ENCODE data around the gene HK2. TPM values are rescaled to one million over a fixed set of nuclear protein-coding genes. Genes with fewer than 3 reads are reported as not detected.

The HK2 gene
- total and polyA plus RNA-seq, 2 donors (not counting 3 experiments of a cell fraction or from before 2014, with no cell fraction given): 3.4 to 13.0 TPM

DNA sequence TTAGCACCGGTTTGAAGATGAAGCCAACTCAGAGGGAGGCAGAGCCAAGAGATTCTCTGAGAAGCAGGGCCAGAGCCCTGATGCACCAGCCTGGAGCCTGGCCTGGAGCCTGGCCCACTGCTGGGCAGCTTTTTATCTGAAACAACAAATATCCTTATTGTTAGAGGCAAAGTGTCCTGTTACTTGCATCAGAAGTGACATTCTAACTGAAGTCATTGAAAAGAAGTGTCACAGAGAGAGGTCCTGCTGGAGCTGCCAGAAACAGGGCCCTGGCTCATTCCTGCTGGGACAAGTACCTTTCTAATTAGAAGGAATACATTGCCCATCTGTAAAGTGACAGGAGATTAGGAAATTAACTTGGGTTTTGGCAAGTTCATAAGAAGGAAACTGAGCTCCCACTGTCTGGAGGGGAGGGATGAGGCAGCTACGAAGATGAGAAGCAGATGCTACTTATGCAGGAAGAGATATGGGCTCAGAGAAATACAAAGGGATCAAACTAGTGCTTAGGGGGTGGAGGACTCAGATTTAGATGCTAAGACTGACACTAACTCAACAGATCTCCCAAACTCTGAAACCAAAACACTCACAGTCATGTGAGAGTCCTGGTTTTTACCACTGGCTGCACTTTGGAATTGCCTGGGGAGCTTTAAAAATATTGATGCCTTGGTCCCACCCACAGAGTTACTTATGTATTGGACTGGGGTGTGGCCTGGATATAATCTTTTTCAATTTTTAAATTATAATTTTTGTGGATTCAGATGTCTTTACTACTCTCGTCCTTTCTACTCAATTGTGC lies 11.0 kb upstream of the HK2 start:
- DNase-seq (ENCODE audit: low read depth, low spot score) (no peak), FAIRE-seq (no peak)
- intact Hi-C loops (cut with micrococcal nuclease): no loop called here
- H3K9me3 ChIP-seq (replicated peaks; ENCODE audit: control insufficient read depth, insufficient read depth, low read length): no peaks in the 10 kb centered on the region
- dilution Hi-C loops (cut with MboI; ENCODE audit: extremely low pct_ligation_motif_present, low sequenced_read_pairs): no loop called here
- no peak overlapping the region for H3K27ac ChIP-seq (ENCODE audit: insufficient read depth, low read depth, low read length)
- H3K9me1 ChIP-seq (replicated peaks; ENCODE audit: control insufficient read depth, extremely low read depth, insufficient read depth, low read length): no peaks in the 10 kb centered on the region
- ChIA-PET POLR2A (no interaction called here), CTCF (interaction anchor here (1.4 kb wide), 1 partner anchor 11 kb away, joined by 3 read pairs; the partner anchor contains the start of gene HK2)
- no TSS peak for BruUV-seq (replicated peaks)
- H4K20me1 ChIP-seq (replicated peaks; ENCODE audit: control insufficient read depth, extremely low read depth, insufficient read depth, low read length): no peaks in the 10 kb centered on the region
- peaks cover 10 to 15% of the 10 kb centered on the region in 2 experiments for H3K27me3 ChIP-seq (ENCODE audit: control insufficient read depth in 2 of 2, insufficient read depth in 2 of 2, low read length in 2 of 2)
- no peak overlapping the region for H3K9ac ChIP-seq (replicated peaks; ENCODE audit: extremely low read depth, insufficient read depth, low read length)
- no peak overlapping the region for H3K4me3 ChIP-seq (replicated peaks in 1 of 3; ENCODE audit: insufficient read depth in 1 of 3, low read depth in 1 of 3, low read length in 3 of 3)
- H3K4me1 ChIP-seq (ENCODE audit: control insufficient read depth, extremely low read depth, insufficient read depth, low read length): no peaks in the 10 kb centered on the region
- no peak overlapping the region for H2AFZ ChIP-seq (ENCODE audit: low read depth, low read length)
- H3K4me2 ChIP-seq (ENCODE audit: insufficient read depth, low read length): no peak overlapping the region
- TF ChIP-seq MYC (IDR thresholded peaks at IDR 0.05; ENCODE audit: low read depth, low read length) (no peak), EZH2 (IDR thresholded peaks at IDR 0.05; ENCODE audit: borderline replicate concordance, low read depth, low read length, severe bottlenecking) (no peak), POLR2AphosphoS5 (IDR thresholded peaks at IDR 0.05; ENCODE audit: insufficient read depth, low read depth, low read length) (no peak), GATA2 (IDR thresholded peaks at IDR 0.05; ENCODE audit: insufficient read depth, insufficient read length, low read depth, low read length) (no peak), JUN (IDR thresholded peaks at IDR 0.05; ENCODE audit: borderline replicate concordance, insufficient read depth, insufficient read length, low read depth) (no peak), POLR2A (IDR thresholded peaks at IDR 0.05; ENCODE audit: low read depth, low read length) (no peak), FOS (IDR thresholded peaks at IDR 0.05; ENCODE audit: borderline replicate concordance, insufficient read depth, low read length) (no peak)
- TF ChIP-seq, protein P1, sequence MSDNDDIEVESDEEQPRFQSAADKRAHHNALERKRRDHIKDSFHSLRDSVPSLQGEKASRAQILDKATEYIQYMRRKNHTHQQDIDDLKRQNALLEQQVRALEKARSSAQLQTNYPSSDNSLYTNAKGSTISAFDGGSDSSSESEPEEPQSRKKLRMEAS (IDR thresholded peaks at IDR 0.05; ENCODE audit: insufficient read depth, insufficient read length): no peak
- TF ChIP-seq, protein P2, sequence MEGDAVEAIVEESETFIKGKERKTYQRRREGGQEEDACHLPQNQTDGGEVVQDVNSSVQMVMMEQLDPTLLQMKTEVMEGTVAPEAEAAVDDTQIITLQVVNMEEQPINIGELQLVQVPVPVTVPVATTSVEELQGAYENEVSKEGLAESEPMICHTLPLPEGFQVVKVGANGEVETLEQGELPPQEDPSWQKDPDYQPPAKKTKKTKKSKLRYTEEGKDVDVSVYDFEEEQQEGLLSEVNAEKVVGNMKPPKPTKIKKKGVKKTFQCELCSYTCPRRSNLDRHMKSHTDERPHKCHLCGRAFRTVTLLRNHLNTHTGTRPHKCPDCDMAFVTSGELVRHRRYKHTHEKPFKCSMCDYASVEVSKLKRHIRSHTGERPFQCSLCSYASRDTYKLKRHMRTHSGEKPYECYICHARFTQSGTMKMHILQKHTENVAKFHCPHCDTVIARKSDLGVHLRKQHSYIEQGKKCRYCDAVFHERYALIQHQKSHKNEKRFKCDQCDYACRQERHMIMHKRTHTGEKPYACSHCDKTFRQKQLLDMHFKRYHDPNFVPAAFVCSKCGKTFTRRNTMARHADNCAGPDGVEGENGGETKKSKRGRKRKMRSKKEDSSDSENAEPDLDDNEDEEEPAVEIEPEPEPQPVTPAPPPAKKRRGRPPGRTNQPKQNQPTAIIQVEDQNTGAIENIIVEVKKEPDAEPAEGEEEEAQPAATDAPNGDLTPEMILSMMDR (IDR thresholded peaks at IDR 0.05; ENCODE audit: extremely low read depth in 1 of 2, insufficient read depth in 1 of 2, low read depth in 1 of 2, low read length in 2 of 2): no peak
- H3K79me2 ChIP-seq (ENCODE audit: control insufficient read depth, insufficient read depth, low read length): no peaks in the 10 kb centered on the region
- no peaks in the 10 kb centered on the region for H3K36me3 ChIP-seq (ENCODE audit: control insufficient read depth in 2 of 2, extremely low read depth in 1 of 2, insufficient read depth in 2 of 2, low read length in 2 of 2)
